PFSK-1 (cell line): ENCODE measurements around the gene GIMAP8.

Source experiments
- POLR2AphosphoS5 ChIP-seq: IDR thresholded peaks from 2 replicates; pipeline ENCODE4 v1.6.1; 2012; ENCODE audit warnings: low read depth, mild to moderate bottlenecking, control low read depth, low read length, moderate library complexity
- TAF1 ChIP-seq: IDR thresholded peaks from 2 replicates; pipeline ENCODE4 v1.6.1; 2012; ENCODE audit warnings: low read length, control low read depth, borderline replicate concordance; ENCODE audit not compliant: insufficient read depth

DNA sequence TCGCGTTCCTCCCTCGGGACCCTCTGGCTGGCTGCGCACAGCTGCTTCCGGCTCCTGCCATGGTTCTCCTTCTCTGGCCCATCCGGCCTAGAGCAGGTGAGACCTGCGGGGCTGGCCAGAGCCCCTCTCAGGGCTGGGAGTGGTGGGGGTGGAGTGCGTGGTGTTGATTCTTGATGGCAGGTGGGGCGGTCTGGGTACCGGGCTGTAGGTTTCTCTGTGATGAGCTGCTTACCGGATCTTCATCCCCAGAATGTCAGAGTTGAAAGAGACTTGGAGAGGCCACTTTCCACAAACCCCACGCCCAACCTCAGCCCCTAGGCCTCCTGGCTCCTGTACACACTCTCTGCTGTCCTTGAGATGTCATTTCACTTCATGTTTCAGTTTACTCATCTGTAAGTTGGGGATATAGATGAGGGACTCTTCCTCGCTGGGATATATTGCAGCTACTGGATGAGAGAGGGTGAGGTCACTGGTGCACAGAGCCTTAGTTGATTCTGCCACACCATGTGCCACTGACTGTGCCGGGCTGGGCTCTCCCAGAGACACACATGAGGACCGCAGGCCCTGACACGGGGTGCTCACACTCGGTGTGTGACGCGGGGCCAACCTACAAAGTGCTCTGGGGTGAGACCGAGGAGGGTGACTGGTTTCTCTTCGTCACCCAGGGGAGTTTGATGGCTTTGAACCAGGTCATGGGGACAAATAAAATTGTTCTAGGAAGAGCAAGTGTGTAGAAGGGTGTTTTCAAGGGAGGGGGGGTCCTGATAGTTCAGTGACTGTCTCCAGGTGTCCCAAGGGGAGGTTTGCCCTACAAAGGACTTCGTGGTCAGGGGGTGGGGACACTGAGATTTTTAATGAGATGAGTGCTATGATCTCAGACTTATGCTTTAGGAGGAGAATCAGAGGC is 41.8 kb upstream of the GIMAP8 start:
- TF ChIP-seq POLR2AphosphoS5 (no peak), TAF1 (no peak)
